Measurements from ENCODE around the gene RBP7. TPM values are rescaled to one million over a fixed set of nuclear protein-coding genes. Genes with fewer than 3 reads are reported as not detected.

RBP7 gene
- polyA plus RNA-seq, 1 of the 3 experiments (the other 2 are of a cell fraction): 2.5 TPM

- POLR2A ChIA-PET: no interaction called here
- H3K9me2 ChIP-seq: no peaks in the 10 kb centered on the region
- no peak overlapping the region for H2AFZ ChIP-seq (ENCODE audit: low read depth)
- DNase-seq: no peak
- CTCF ChIA-PET: interaction anchor here (0.6 to 1.3 kb wide), 2 partner anchors 13 to 415 kb away, joined by 3 read pairs; no protein-coding TSS in a partner anchor
- H3K79me2 ChIP-seq (ENCODE audit: insufficient read depth): no peaks in the 10 kb centered on the region
- H3F3A ChIP-seq (replicated peaks; ENCODE audit: insufficient read depth): no peaks in the 10 kb centered on the region
- H3K4me1 ChIP-seq (ENCODE audit: control insufficient read depth in 1 of 2, insufficient read depth in 2 of 2, low read depth in 1 of 2, low read length in 1 of 2): peaks cover 0 to 5% of the 10 kb centered on the region in 2 experiments; a peak in 1 of 4 replicates
- H3K4me2 ChIP-seq: no peak overlapping the region
- 86% methylated on average over 8 of the region's 8 CpGs for WGBS (ENCODE audit: low lambda C conversion rate)
- H3K27ac ChIP-seq (ENCODE audit: low read depth in 2 of 2, low read length in 1 of 2): no peak overlapping the region
- H3K27me3 ChIP-seq (ENCODE audit: insufficient read depth): no peaks in the 10 kb centered on the region
- no peak overlapping the region for H3K4me3 ChIP-seq (ENCODE audit: low read depth in 2 of 2, low read length in 1 of 2)
- H4K20me1 ChIP-seq (ENCODE audit: insufficient read depth): no peaks in the 10 kb centered on the region
- TF ChIP-seq SIN3A (IDR thresholded peaks at IDR 0.05; ENCODE audit: borderline replicate concordance, low read depth, low read length) (no peak), RAD21 (IDR thresholded peaks at IDR 0.05; ENCODE audit: low read length) (no peak), GABPA (IDR thresholded peaks at IDR 0.05; ENCODE audit: low read depth) (no peak), EZH2phosphoT487 (IDR thresholded peaks at IDR 0.05; ENCODE audit: borderline replicate concordance, low read depth) (no peak), NFIC (IDR thresholded peaks at IDR 0.05; ENCODE audit: borderline replicate concordance) (no peak), MEF2A (IDR thresholded peaks at IDR 0.05; ENCODE audit: borderline replicate concordance, low read depth) (no peak), ELF1 (IDR thresholded peaks at IDR 0.05) (no peak), EP300 (IDR thresholded peaks at IDR 0.05; ENCODE audit: borderline replicate concordance in 1 of 2, low read depth in 1 of 2, low read length in 1 of 2) (no peak), RCOR1 (IDR thresholded peaks at IDR 0.05; ENCODE audit: low read length) (no peak), FOXM1 (IDR thresholded peaks at IDR 0.05; ENCODE audit: low read depth) (no peak), FOSL2 (IDR thresholded peaks at IDR 0.05; ENCODE audit: borderline replicate concordance, low read depth) (no peak), FOXJ3 (CRISPR knock-in tag; IDR thresholded peaks at IDR 0.05) (no peak), TAF1 (IDR thresholded peaks at IDR 0.05; ENCODE audit: borderline replicate concordance, low read depth, low read length) (no peak)
- TF ChIP-seq, protein P1, sequence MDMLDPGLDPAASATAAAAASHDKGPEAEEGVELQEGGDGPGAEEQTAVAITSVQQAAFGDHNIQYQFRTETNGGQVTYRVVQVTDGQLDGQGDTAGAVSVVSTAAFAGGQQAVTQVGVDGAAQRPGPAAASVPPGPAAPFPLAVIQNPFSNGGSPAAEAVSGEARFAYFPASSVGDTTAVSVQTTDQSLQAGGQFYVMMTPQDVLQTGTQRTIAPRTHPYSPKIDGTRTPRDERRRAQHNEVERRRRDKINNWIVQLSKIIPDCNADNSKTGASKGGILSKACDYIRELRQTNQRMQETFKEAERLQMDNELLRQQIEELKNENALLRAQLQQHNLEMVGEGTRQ (IDR thresholded peaks at IDR 0.05; ENCODE audit: borderline replicate concordance, low read depth, low read length): no peak
- H3K36me3 ChIP-seq (replicated peaks in 1 of 2; ENCODE audit: control insufficient read depth in 1 of 2, insufficient read depth in 2 of 2, low read length in 1 of 2): no peaks in the 10 kb centered on the region
- no peak overlapping the region for H3K9ac ChIP-seq
- no peaks in the 10 kb centered on the region for H3K9me3 ChIP-seq
These were observed 39.3 kb upstream of the RBP7 start for GRCh38 chr1:9957726-9958125.

DNA sequence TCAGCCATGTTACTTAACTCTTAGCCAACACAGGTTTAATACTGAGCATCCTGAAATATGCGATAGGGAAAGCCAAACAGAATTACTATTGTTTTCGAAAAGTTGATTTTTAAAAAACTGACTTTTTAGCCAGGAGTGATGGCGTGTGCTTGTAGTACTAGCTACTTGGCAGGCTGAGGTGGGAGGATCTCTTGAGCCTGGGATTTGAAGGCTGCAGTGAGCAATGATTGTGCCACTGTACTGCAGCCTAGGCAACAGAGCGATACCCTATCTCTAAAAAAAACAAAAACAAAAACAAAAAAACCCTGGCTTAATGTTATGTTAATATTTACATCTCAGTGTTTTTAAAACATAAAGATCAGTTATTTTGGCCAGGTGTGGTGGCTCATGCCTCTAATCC, 37.0 kb upstream of the RBP7 start:
- no peak overlapping the region for H2AFZ ChIP-seq (ENCODE audit: low read depth)
- H3K27ac ChIP-seq (ENCODE audit: low read depth in 2 of 2, low read length in 1 of 2): no peak overlapping the region
- TF ChIP-seq IRF3 (IDR thresholded peaks at IDR 0.05; ENCODE audit: low read depth, low read length) (no peak), GABPA (IDR thresholded peaks at IDR 0.05; ENCODE audit: low read depth) (no peak), FOXM1 (IDR thresholded peaks at IDR 0.05; ENCODE audit: low read depth) (no peak), TAF1 (IDR thresholded peaks at IDR 0.05; ENCODE audit: borderline replicate concordance, low read depth, low read length) (no peak), TEAD4 (IDR thresholded peaks at IDR 0.05; ENCODE audit: borderline replicate concordance, insufficient read depth) (no peak), POLR2AphosphoS5 (IDR thresholded peaks at IDR 0.05; ENCODE audit: low read depth, low read length) (no peak), ZBTB33 (IDR thresholded peaks at IDR 0.05; ENCODE audit: borderline replicate concordance, low read depth) (no peak)
- TF ChIP-seq, protein P2, sequence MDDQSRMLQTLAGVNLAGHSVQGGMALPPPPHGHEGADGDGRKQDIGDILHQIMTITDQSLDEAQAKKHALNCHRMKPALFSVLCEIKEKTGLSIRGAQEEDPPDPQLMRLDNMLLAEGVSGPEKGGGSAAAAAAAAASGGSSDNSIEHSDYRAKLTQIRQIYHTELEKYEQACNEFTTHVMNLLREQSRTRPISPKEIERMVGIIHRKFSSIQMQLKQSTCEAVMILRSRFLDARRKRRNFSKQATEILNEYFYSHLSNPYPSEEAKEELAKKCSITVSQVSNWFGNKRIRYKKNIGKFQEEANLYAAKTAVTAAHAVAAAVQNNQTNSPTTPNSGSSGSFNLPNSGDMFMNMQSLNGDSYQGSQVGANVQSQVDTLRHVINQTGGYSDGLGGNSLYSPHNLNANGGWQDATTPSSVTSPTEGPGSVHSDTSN (IDR thresholded peaks at IDR 0.05): no peak

More for the DNA sequence above, 37.0 kb upstream of the RBP7 start:
- Histone ChIP-seq H3K36me3 (replicated peaks in 1 of 2; ENCODE audit: control insufficient read depth in 1 of 2, insufficient read depth in 2 of 2, low read length in 1 of 2) (no peaks in the 10 kb centered on the region), H3K4me2 (no peak overlapping the region), H3K9me2 (no peaks in the 10 kb centered on the region), H4K20me1 (ENCODE audit: insufficient read depth) (no peaks in the 10 kb centered on the region), H3F3A (replicated peaks; ENCODE audit: insufficient read depth) (no peaks in the 10 kb centered on the region), H3K4me3 (ENCODE audit: low read depth in 2 of 2, low read length in 1 of 2) (no peak overlapping the region), H3K9ac (no peak overlapping the region), H3K9me3 (no peaks in the 10 kb centered on the region), H3K27me3 (ENCODE audit: insufficient read depth) (no peaks in the 10 kb centered on the region), H3K4me1 (ENCODE audit: control insufficient read depth in 1 of 2, insufficient read depth in 2 of 2, low read depth in 1 of 2, low read length in 1 of 2) (peaks cover 0 to 5% of the 10 kb centered on the region in 2 experiments; a peak in 1 of 4 replicates), H3K79me2 (ENCODE audit: insufficient read depth) (no peaks in the 10 kb centered on the region)
- CTCF ChIA-PET: interaction anchor here (2.2 kb wide), 1 partner anchor 9 kb away, joined by 18 read pairs; no protein-coding TSS in a partner anchor
- POLR2A ChIA-PET: no interaction called here
- DNase-seq: no peak
- WGBS (ENCODE audit: low lambda C conversion rate): 96% methylated on average over 4 of the region's 4 CpGs
